Measurements from ENCODE around the gene MRPS18A. TPM values are rescaled to one million over a fixed set of nuclear protein-coding genes. Genes with fewer than 3 reads are reported as not detected.

MRPS18A gene
- total RNA-seq, 4 donors from 2014 or later, result 38.1 to 45.8 (median 43.9) TPM

GRCh38 chr6:43695967-43696291 is 8.3 kb upstream of the MRPS18A start:
- H3K4me1 ChIP-seq, result peaks cover 0 to 16% (median 12%) of the 10 kb centered on the region in 4 donors
- H3K36me3 ChIP-seq, result no peaks in the 10 kb centered on the region
- no peak overlapping the region for H3K27ac ChIP-seq
- no peak for DNase-seq (ENCODE audit: low spot score in 2 of 2)
- H3K9me3 ChIP-seq, result no peaks in the 10 kb centered on the region
- H3K27me3 ChIP-seq, result peaks cover 0 to 10% of the 10 kb centered on the region in 2 donors
- no peak for TF ChIP-seq EP300 (IDR thresholded peaks at IDR 0.05)
- no peak for TF ChIP-seq CTCF (IDR thresholded peaks at IDR 0.05)
- no peak for TF ChIP-seq POLR2A (IDR thresholded peaks at IDR 0.05)
- WGBS, 2 donors, result 71 to 72% methylated on average over 4 of the region's 4 CpGs
- no peak overlapping the region for H3K4me3 ChIP-seq

GRCh38 chr6:43695215-43695966 is 7.8 kb upstream of the MRPS18A start:
- Histone ChIP-seq H3K9me3 (no peaks in the 10 kb centered on the region), H3K27ac (no peak overlapping the region), H3K4me3 (no peak overlapping the region), H3K27me3 (peaks cover 0 to 13% of the 10 kb centered on the region in 2 donors), H3K36me3 (no peaks in the 10 kb centered on the region), H3K4me1 (peaks cover 0 to 16% (median 12%) of the 10 kb centered on the region in 4 donors)
- 65 to 69% methylated on average over 8 to 9 of the region's 9 CpGs for WGBS, 2 donors
- TF ChIP-seq EP300 (IDR thresholded peaks at IDR 0.05) (no peak), POLR2A (IDR thresholded peaks at IDR 0.05) (no peak), CTCF (IDR thresholded peaks at IDR 0.05) (no peak)
- no peak for DNase-seq (ENCODE audit: low spot score in 2 of 2)

- peaks cover 0 to 32% (median 11%) of the 10 kb centered on the region in 4 donors for H3K4me1 ChIP-seq
- H3K36me3 ChIP-seq, result peaks cover 0 to 5% (median 0%) of the 10 kb centered on the region in 3 donors
- DNase-seq (ENCODE audit: low spot score in 2 of 2), result no peak
- H3K9me3 ChIP-seq, result no peaks in the 10 kb centered on the region
- no peak overlapping the region for H3K27ac ChIP-seq
- 78% methylated on average over 2 of the region's 2 CpGs for whole genome bisulfite sequencing, 2 donors
- TF ChIP-seq POLR2A (IDR thresholded peaks at IDR 0.05), result no peak
- TF ChIP-seq EP300 (IDR thresholded peaks at IDR 0.05), result no peak
- TF ChIP-seq CTCF (IDR thresholded peaks at IDR 0.05), result no peak
- no peak overlapping the region for H3K4me3 ChIP-seq
- H3K27me3 ChIP-seq, result peaks cover 2 to 12% of the 10 kb centered on the region in 2 donors
Measured at GRCh38 chr6:43689421-43689820, 1.8 kb upstream of the MRPS18A start.

GRCh38 chr6:43687079-43687436 is 533 bp downstream of the MRPS18A start:
- WGBS, 2 donors, result 2 to 6% methylated on average over 10 of the region's 10 CpGs
- Histone ChIP-seq H3K4me1 (peaks cover 0 to 49% (median 17%) of the 10 kb centered on the region in 4 donors), H3K27ac (peak overlapping the region; percentile 45 to 86 (median 68)), H3K27me3 (peaks cover 2 to 4% of the 10 kb centered on the region in 2 donors), H3K36me3 (peaks cover 0 to 5% (median 0%) of the 10 kb centered on the region in 3 donors), H3K4me3 (peak overlapping the region; percentile 79 to 94 (median 80)), H3K9me3 (no peaks in the 10 kb centered on the region)
- no peak for DNase-seq (ENCODE audit: low spot score in 2 of 2)
- TF ChIP-seq POLR2A (IDR thresholded peaks at IDR 0.05) (no peak), CTCF (IDR thresholded peaks at IDR 0.05) (no peak), EP300 (IDR thresholded peaks at IDR 0.05) (no peak)

- Histone ChIP-seq H3K27me3 (no peaks in the 10 kb centered on the region), H3K27ac (no peak overlapping the region), H3K36me3 (peaks cover 0 to 31% (median 0%) of the 10 kb centered on the region in 3 donors), H3K4me1 (peaks cover 0 to 59% (median 17%) of the 10 kb centered on the region in 4 donors), H3K4me3 (no peak overlapping the region), H3K9me3 (no peaks in the 10 kb centered on the region)
- DNase-seq (ENCODE audit: low spot score in 2 of 2), result no peak
- 35 to 50% methylated on average over 1 of the region's 1 CpG for WGBS, 2 donors
- TF ChIP-seq POLR2A (IDR thresholded peaks at IDR 0.05), result no peak
- no peak for TF ChIP-seq CTCF (IDR thresholded peaks at IDR 0.05)
- TF ChIP-seq EP300 (IDR thresholded peaks at IDR 0.05), result no peak
Measured at GRCh38 chr6:43683708-43684455, 3.7 kb downstream of the MRPS18A start.

All from tibial nerve (tissue), 4 donors.